NCI-H1105 (cell line): ENCODE data around the gene UBE2E2.

Experiments used
- DNase-seq: peaks from one replicate; lab custom pipeline; 2025; lab: John Stamatoyannopoulos, UW

Gene UBE2E2

GRCh38 chr3:23193831-23194230, 9.3 kb upstream of the UBE2E2 start:
- DNase-seq: no peak

- DNase-seq: no peak
Observed at GRCh38 chr3:23198801-23199200, 4.3 kb upstream of the UBE2E2 start.

DNA sequence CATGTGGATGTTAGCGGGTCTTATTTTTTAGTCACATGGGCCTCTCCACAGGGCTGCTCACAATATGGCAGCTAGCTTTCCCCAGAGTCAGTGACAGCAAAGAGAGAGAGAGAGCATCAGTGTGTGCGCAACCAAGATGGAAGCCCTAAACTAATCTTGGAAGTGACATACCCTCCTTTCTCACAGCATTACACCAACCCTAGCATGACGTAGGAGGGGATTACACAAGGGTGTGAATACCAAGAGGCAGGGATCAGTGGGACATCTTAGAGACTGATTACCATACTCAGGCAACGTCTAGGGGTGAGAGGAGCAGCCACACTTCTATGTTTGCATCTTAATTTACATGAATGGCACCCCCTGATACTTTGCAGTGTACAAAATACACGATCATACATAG, 3.5 kb upstream of the UBE2E2 start:
- no peak for DNase-seq

GRCh38 chr3:23201154-23201838, 1.8 kb upstream of the UBE2E2 start:
- DNase-seq: no peak

- no peak for DNase-seq
Observed at GRCh38 chr3:23202203-23202920, 765 bp upstream of the UBE2E2 start.

GRCh38 chr3:23203708-23204330, 692 bp downstream of the UBE2E2 start:
- DNase-seq: peak; percentile 4

DNA sequence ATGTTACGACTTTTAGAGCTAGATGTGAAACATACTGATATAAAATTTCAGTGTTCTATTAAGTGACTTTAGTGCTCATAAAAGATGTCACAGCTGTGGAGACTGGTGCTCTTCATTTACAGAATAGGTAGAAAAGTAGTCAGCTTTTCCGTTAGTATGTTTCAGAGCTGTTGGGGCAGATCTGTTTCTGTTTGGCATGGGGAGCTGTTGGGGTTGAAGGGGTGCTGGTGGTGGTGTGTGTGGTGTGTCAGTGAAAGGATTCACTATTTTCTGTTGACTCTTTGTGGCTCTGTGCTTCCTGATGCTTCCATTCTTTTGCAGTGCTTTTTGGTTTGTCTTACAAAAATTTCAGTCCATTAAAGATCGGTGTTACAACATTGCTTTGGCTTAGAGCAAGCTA, 3.2 kb downstream of the UBE2E2 start:
- DNase-seq: no peak

DNA sequence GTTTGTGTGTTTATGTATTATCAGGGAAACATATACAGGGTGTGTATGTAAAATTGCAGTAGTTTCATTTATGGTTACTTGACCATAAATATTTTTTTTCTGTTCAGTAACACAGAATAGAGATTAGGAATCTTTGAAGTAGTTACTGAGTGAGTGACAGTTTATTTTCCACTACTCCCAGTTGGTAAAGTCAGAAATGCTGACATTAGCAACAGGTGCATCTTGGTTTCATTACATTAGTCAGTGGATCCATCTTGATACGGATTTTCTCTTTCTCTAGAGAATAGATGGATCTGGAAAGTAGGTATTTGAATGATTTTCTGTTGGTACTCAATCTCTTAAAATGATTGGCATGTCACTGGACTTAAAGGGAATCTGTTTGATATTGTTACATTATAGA, 6.0 kb downstream of the UBE2E2 start:
- no peak for DNase-seq

GRCh38 chr3:23209747-23210487, 6.8 kb downstream of the UBE2E2 start:
- no peak for DNase-seq

- DNase-seq: no peak
Observed at GRCh38 chr3:23213813-23214212, 10.7 kb downstream of the UBE2E2 start.

- DNase-seq: no peak
Observed at GRCh38 chr3:23217872-23218554, 14.9 kb downstream of the UBE2E2 start.

- no peak for DNase-seq
Observed at GRCh38 chr3:23219117-23219516, 16.0 kb downstream of the UBE2E2 start.

DNA sequence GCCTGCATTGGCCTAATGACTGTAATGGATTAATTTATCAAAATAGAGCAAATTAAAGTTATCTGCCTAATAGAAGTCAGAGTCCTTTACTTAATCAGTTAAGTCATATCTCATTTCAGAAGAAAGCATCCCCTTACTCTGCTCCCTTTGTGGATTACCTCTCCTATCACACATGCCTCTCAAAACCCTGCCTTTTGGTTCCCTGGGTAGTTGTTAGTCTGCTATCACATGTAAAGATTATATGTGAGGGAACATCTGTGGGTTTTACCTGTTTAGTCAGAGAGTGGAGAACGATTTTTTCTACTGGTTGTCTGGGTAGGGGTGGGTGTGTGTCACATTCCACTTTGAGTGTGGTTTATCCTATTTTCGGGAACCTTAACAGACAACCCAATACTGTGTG, 16.4 kb downstream of the UBE2E2 start:
- no peak for DNase-seq

DNA sequence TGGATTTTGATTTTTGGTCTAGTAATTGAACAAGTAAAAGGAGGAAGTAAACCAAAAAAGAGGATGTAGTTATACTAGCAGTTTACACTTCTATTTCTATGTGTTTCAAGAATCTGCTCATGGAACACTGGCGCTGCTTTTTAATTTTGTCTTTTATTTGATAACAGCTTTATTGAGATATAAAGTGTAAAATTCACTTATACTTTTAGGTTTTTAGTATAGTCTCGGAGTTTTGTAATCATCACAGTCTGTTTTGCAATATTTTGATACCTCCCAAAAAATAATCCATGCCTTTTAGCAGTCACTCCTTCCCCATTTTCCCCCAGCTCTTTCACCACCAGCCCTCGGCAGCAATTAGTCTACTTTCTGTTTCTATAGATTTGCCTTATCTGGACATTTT, 18.0 kb downstream of the UBE2E2 start:
- DNase-seq: no peak

GRCh38 chr3:23232016-23232415, 28.9 kb downstream of the UBE2E2 start:
- no peak for DNase-seq

GRCh38 chr3:23232854-23233253, 29.7 kb downstream of the UBE2E2 start:
- DNase-seq: no peak

DNA sequence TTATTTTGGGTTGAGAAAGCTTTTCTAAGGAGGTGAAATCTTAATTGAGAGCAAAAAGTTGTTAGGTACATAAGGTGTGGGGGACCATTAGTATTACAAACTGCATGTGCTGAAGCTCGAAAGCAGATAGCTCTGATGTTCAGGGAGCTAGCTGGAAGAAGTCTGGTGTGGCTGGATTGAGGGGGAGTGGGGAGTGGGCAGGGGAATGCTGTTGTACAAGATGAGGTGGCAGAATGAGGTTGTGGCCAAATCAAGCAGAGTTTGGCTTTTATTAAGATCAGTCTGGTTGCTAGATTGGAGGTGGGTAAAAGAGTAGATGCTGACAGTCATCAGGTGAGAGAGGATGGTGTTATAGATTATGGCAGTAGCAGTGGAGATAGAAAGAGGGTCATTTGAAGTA, 32.1 kb downstream of the UBE2E2 start:
- DNase-seq: no peak

DNA sequence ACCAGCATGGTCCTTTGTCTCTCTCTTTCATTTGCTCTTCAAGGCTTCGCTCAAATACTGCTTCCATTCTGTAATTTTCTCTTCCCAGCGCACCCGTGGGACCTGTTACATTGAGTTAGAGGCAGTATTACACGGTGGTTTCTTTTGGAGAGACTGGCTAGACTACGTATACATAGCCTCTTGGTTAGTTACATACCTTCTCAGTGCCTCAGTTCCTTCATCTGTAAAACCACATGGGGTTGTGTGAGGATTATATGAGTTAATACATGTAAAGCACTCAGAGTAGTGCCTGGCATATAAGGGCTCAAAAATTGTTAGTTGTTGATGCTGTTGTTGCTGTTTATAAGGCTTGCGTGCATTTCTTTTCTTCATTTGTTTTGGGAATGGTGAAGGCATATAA, 33.8 kb downstream of the UBE2E2 start:
- DNase-seq: no peak

- no peak for DNase-seq
Observed at GRCh38 chr3:23238156-23238555, 35.0 kb downstream of the UBE2E2 start.

DNA sequence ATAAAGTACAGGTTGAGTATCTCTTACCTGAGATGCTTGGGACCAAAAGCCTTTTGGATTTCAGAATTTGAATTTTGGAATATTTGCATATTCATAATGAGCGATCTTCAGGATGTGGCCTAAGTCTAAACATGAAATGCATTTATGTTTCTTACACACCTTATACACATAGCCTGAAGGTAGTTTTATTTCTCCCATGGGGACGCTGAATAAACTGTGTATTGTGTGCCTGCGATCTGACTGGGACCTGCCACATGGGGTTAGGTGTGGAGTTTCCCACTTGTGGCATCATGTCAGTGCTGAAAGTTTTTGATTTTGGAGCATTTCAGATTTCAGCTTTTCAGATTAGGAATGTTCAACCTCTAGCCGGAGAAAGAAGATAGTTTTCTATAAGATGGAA, 35.5 kb downstream of the UBE2E2 start:
- DNase-seq: no peak

- no peak for DNase-seq
Observed at GRCh38 chr3:23239211-23240068, 36.3 kb downstream of the UBE2E2 start.
